ENCODE measurements around the gene NRXN2.

NRXN2 gene

GRCh38 chr11:64577202-64577601, 145.8 kb downstream of the NRXN2 start:
- Histone ChIP-seq H3K36me3 (ENCODE audit: insufficient read depth, low read length) (no peaks in the 10 kb centered on the region), H3K9ac (ENCODE audit: low read length) (no peak overlapping the region), H3K27ac (ENCODE audit: low read depth, low read length) (no peak overlapping the region), H3K4me3 (ENCODE audit: low read depth in 1 of 2, low read length in 2 of 2) (no peak overlapping the region), H3K4me1 (ENCODE audit: insufficient read depth, low read length) (no peaks in the 10 kb centered on the region), H3K9me3 (ENCODE audit: low read length) (no peaks in the 10 kb centered on the region), H3K27me3 (ENCODE audit: control insufficient read depth in 1 of 2, insufficient read depth in 2 of 2, low read length in 2 of 2) (no peaks in the 10 kb centered on the region)

- H3K9me3 ChIP-seq (ENCODE audit: low read length): no peaks in the 10 kb centered on the region
- no peaks in the 10 kb centered on the region for H3K27me3 ChIP-seq (ENCODE audit: control insufficient read depth in 1 of 2, insufficient read depth in 2 of 2, low read length in 2 of 2)
- no peaks in the 10 kb centered on the region for H3K36me3 ChIP-seq (ENCODE audit: insufficient read depth, low read length)
- H3K4me1 ChIP-seq (ENCODE audit: insufficient read depth, low read length): no peaks in the 10 kb centered on the region
- no peak overlapping the region for H3K4me3 ChIP-seq (ENCODE audit: low read depth in 1 of 2, low read length in 2 of 2)
- no peak overlapping the region for H3K27ac ChIP-seq (ENCODE audit: low read depth, low read length)
- H3K9ac ChIP-seq (ENCODE audit: low read length): no peak overlapping the region
These were observed 150.9 kb downstream of the NRXN2 start for GRCh38 chr11:64572143-64572542.

- Histone ChIP-seq H3K9me3 (ENCODE audit: low read length) (no peaks in the 10 kb centered on the region), H3K36me3 (ENCODE audit: insufficient read depth, low read length) (no peaks in the 10 kb centered on the region), H3K9ac (ENCODE audit: low read length) (no peak overlapping the region), H3K4me1 (ENCODE audit: insufficient read depth, low read length) (peaks cover 5% of the 10 kb centered on the region), H3K27me3 (ENCODE audit: control insufficient read depth in 1 of 2, insufficient read depth in 2 of 2, low read length in 2 of 2) (no peaks in the 10 kb centered on the region), H3K27ac (ENCODE audit: low read depth, low read length) (no peak overlapping the region), H3K4me3 (ENCODE audit: low read depth in 1 of 2, low read length in 2 of 2) (no peak overlapping the region)
These were observed 151.4 kb downstream of the NRXN2 start for GRCh38 chr11:64571410-64572091.

- Histone ChIP-seq H3K27ac (ENCODE audit: low read depth, low read length) (no peak overlapping the region), H3K4me1 (ENCODE audit: insufficient read depth, low read length) (peaks cover 5% of the 10 kb centered on the region), H3K9ac (ENCODE audit: low read length) (no peak overlapping the region), H3K27me3 (ENCODE audit: control insufficient read depth in 1 of 2, insufficient read depth in 2 of 2, low read length in 2 of 2) (no peaks in the 10 kb centered on the region), H3K4me3 (ENCODE audit: low read depth in 1 of 2, low read length in 2 of 2) (no peak overlapping the region), H3K9me3 (ENCODE audit: low read length) (no peaks in the 10 kb centered on the region), H3K36me3 (ENCODE audit: insufficient read depth, low read length) (no peaks in the 10 kb centered on the region)
These were observed 152.0 kb downstream of the NRXN2 start for GRCh38 chr11:64571050-64571409.

- no peak overlapping the region for H3K27ac ChIP-seq (ENCODE audit: low read depth, low read length)
- H3K4me1 ChIP-seq (ENCODE audit: insufficient read depth, low read length): peaks cover 5% of the 10 kb centered on the region
- no peaks in the 10 kb centered on the region for H3K9me3 ChIP-seq (ENCODE audit: low read length)
- H3K9ac ChIP-seq (ENCODE audit: low read length): no peak overlapping the region
- H3K27me3 ChIP-seq (ENCODE audit: control insufficient read depth in 1 of 2, insufficient read depth in 2 of 2, low read length in 2 of 2): no peaks in the 10 kb centered on the region
- H3K4me3 ChIP-seq (ENCODE audit: low read depth in 1 of 2, low read length in 2 of 2): no peak overlapping the region
- no peaks in the 10 kb centered on the region for H3K36me3 ChIP-seq (ENCODE audit: insufficient read depth, low read length)
These were observed 152.7 kb downstream of the NRXN2 start for GRCh38 chr11:64570341-64570740.

- no peak overlapping the region for H3K4me3 ChIP-seq (ENCODE audit: low read depth in 1 of 2, low read length in 2 of 2)
- H3K36me3 ChIP-seq (ENCODE audit: insufficient read depth, low read length): no peaks in the 10 kb centered on the region
- H3K4me1 ChIP-seq (ENCODE audit: insufficient read depth, low read length): peaks cover 5% of the 10 kb centered on the region
- no peaks in the 10 kb centered on the region for H3K9me3 ChIP-seq (ENCODE audit: low read length)
- no peak overlapping the region for H3K27ac ChIP-seq (ENCODE audit: low read depth, low read length)
- H3K9ac ChIP-seq (ENCODE audit: low read length): no peak overlapping the region
- no peaks in the 10 kb centered on the region for H3K27me3 ChIP-seq (ENCODE audit: control insufficient read depth in 1 of 2, insufficient read depth in 2 of 2, low read length in 2 of 2)
These were observed 153.6 kb downstream of the NRXN2 start for GRCh38 chr11:64569300-64569970.

GRCh38 chr11:64568584-64569140, 154.3 kb downstream of the NRXN2 start:
- H3K4me3 ChIP-seq (ENCODE audit: low read depth in 1 of 2, low read length in 2 of 2): no peak overlapping the region
- H3K9ac ChIP-seq (ENCODE audit: low read length): no peak overlapping the region
- H3K27ac ChIP-seq (ENCODE audit: low read depth, low read length): no peak overlapping the region
- no peaks in the 10 kb centered on the region for H3K36me3 ChIP-seq (ENCODE audit: insufficient read depth, low read length)
- peaks cover 5% of the 10 kb centered on the region for H3K4me1 ChIP-seq (ENCODE audit: insufficient read depth, low read length)
- H3K27me3 ChIP-seq (ENCODE audit: control insufficient read depth in 1 of 2, insufficient read depth in 2 of 2, low read length in 2 of 2): no peaks in the 10 kb centered on the region
- H3K9me3 ChIP-seq (ENCODE audit: low read length): no peaks in the 10 kb centered on the region

GRCh38 chr11:64568041-64568571, 154.9 kb downstream of the NRXN2 start:
- H3K27me3 ChIP-seq (ENCODE audit: control insufficient read depth in 1 of 2, insufficient read depth in 2 of 2, low read length in 2 of 2): no peaks in the 10 kb centered on the region
- H3K9ac ChIP-seq (ENCODE audit: low read length): no peak overlapping the region
- H3K4me1 ChIP-seq (ENCODE audit: insufficient read depth, low read length): peaks cover 5% of the 10 kb centered on the region
- H3K4me3 ChIP-seq (ENCODE audit: low read depth in 1 of 2, low read length in 2 of 2): no peak overlapping the region
- H3K27ac ChIP-seq (ENCODE audit: low read depth, low read length): no peak overlapping the region
- no peaks in the 10 kb centered on the region for H3K9me3 ChIP-seq (ENCODE audit: low read length)
- no peaks in the 10 kb centered on the region for H3K36me3 ChIP-seq (ENCODE audit: insufficient read depth, low read length)

GRCh38 chr11:64566915-64567891, 155.8 kb downstream of the NRXN2 start:
- peaks cover 5% of the 10 kb centered on the region for H3K4me1 ChIP-seq (ENCODE audit: insufficient read depth, low read length)
- H3K36me3 ChIP-seq (ENCODE audit: insufficient read depth, low read length): no peaks in the 10 kb centered on the region
- H3K4me3 ChIP-seq (ENCODE audit: low read depth in 1 of 2, low read length in 2 of 2): no peak overlapping the region
- H3K9ac ChIP-seq (ENCODE audit: low read length): no peak overlapping the region
- H3K9me3 ChIP-seq (ENCODE audit: low read length): no peaks in the 10 kb centered on the region
- no peaks in the 10 kb centered on the region for H3K27me3 ChIP-seq (ENCODE audit: control insufficient read depth in 1 of 2, insufficient read depth in 2 of 2, low read length in 2 of 2)
- no peak overlapping the region for H3K27ac ChIP-seq (ENCODE audit: low read depth, low read length)

- no peak overlapping the region for H3K27ac ChIP-seq (ENCODE audit: low read depth, low read length)
- H3K27me3 ChIP-seq (ENCODE audit: control insufficient read depth in 1 of 2, insufficient read depth in 2 of 2, low read length in 2 of 2): no peaks in the 10 kb centered on the region
- no peak overlapping the region for H3K9ac ChIP-seq (ENCODE audit: low read length)
- no peaks in the 10 kb centered on the region for H3K36me3 ChIP-seq (ENCODE audit: insufficient read depth, low read length)
- H3K9me3 ChIP-seq (ENCODE audit: low read length): no peaks in the 10 kb centered on the region
- no peak overlapping the region for H3K4me3 ChIP-seq (ENCODE audit: low read depth in 1 of 2, low read length in 2 of 2)
- peaks cover 5% of the 10 kb centered on the region for H3K4me1 ChIP-seq (ENCODE audit: insufficient read depth, low read length)
These were observed 156.7 kb downstream of the NRXN2 start for GRCh38 chr11:64566042-64566914.

Measured in muscle layer of colon (tissue), 2 donors.